ENCODE results near the gene SNN. TPM values are rescaled to one million over a fixed set of nuclear protein-coding genes. Genes with fewer than 3 reads are reported as not detected.

SNN gene
- total RNA-seq, 2 donors from 2014 or later, result 3.3 to 4.9 TPM

- Mint-ChIP-seq H3K4me3 (no peak overlapping the region), H3K9me3 (no peaks in the 10 kb centered on the region), H3K36me3 (ENCODE audit: low read depth) (peaks cover 83% of the 10 kb centered on the region), H3K4me1 (peaks cover 19% of the 10 kb centered on the region), H3K27me3 (no peaks in the 10 kb centered on the region), H3K27ac (no peak overlapping the region)
- ATAC-seq (replicated peaks), result no peak
Observed at GRCh38 chr16:11706180-11706742, 38.0 kb downstream of the SNN start.

- peaks cover 19% of the 10 kb centered on the region for H3K4me1 Mint-ChIP-seq
- H3K9me3 Mint-ChIP-seq, result no peaks in the 10 kb centered on the region
- H3K27me3 Mint-ChIP-seq, result no peaks in the 10 kb centered on the region
- H3K27ac Mint-ChIP-seq, result no peak overlapping the region
- H3K4me3 Mint-ChIP-seq, result no peak overlapping the region
- peaks cover 88% of the 10 kb centered on the region for H3K36me3 Mint-ChIP-seq (ENCODE audit: low read depth)
- no peak for ATAC-seq (replicated peaks)
Observed at GRCh38 chr16:11707679-11708197, 39.5 kb downstream of the SNN start.

GRCh38 chr16:11708421-11708820 is 40.2 kb downstream of the SNN start:
- peaks cover 14% of the 10 kb centered on the region for H3K4me1 Mint-ChIP-seq
- H3K27me3 Mint-ChIP-seq, result no peaks in the 10 kb centered on the region
- no peak overlapping the region for H3K27ac Mint-ChIP-seq
- ATAC-seq (replicated peaks), result no peak
- peaks cover 88% of the 10 kb centered on the region for H3K36me3 Mint-ChIP-seq (ENCODE audit: low read depth)
- no peaks in the 10 kb centered on the region for H3K9me3 Mint-ChIP-seq
- H3K4me3 Mint-ChIP-seq, result no peak overlapping the region

GRCh38 chr16:11711662-11712061 is 43.4 kb downstream of the SNN start:
- peaks cover 6% of the 10 kb centered on the region for H3K4me1 Mint-ChIP-seq
- H3K9me3 Mint-ChIP-seq, result no peaks in the 10 kb centered on the region
- no peak overlapping the region for H3K27ac Mint-ChIP-seq
- ATAC-seq (replicated peaks), result no peak
- H3K27me3 Mint-ChIP-seq, result no peaks in the 10 kb centered on the region
- H3K4me3 Mint-ChIP-seq, result no peak overlapping the region
- H3K36me3 Mint-ChIP-seq (ENCODE audit: low read depth), result peaks cover 90% of the 10 kb centered on the region

GRCh38 chr16:11712122-11712521 is 43.9 kb downstream of the SNN start:
- Mint-ChIP-seq H3K27me3 (no peaks in the 10 kb centered on the region), H3K9me3 (no peaks in the 10 kb centered on the region), H3K36me3 (ENCODE audit: low read depth) (peaks cover 94% of the 10 kb centered on the region), H3K27ac (no peak overlapping the region), H3K4me3 (no peak overlapping the region), H3K4me1 (peaks cover 9% of the 10 kb centered on the region)
- no peak for ATAC-seq (replicated peaks)

GRCh38 chr16:11715246-11715947 is 47.1 kb downstream of the SNN start:
- Mint-ChIP-seq H3K27me3 (no peaks in the 10 kb centered on the region), H3K4me1 (peaks cover 9% of the 10 kb centered on the region), H3K4me3 (no peak overlapping the region), H3K27ac (no peak overlapping the region), H3K9me3 (no peaks in the 10 kb centered on the region), H3K36me3 (ENCODE audit: low read depth) (peaks cover 99% of the 10 kb centered on the region)
- ATAC-seq (replicated peaks), result no peak

GRCh38 chr16:11716336-11716735 is 48.1 kb downstream of the SNN start:
- Mint-ChIP-seq H3K4me1 (peaks cover 9% of the 10 kb centered on the region), H3K27ac (peak overlapping the region; percentile 64), H3K9me3 (no peaks in the 10 kb centered on the region), H3K4me3 (no peak overlapping the region), H3K27me3 (no peaks in the 10 kb centered on the region), H3K36me3 (ENCODE audit: low read depth) (peaks cover 99% of the 10 kb centered on the region)
- ATAC-seq (replicated peaks), result no peak

GRCh38 chr16:11717811-11718210 is 49.6 kb downstream of the SNN start:
- no peaks in the 10 kb centered on the region for H3K9me3 Mint-ChIP-seq
- peaks cover 9% of the 10 kb centered on the region for H3K4me1 Mint-ChIP-seq
- no peak for ATAC-seq (replicated peaks)
- no peak overlapping the region for H3K4me3 Mint-ChIP-seq
- H3K27me3 Mint-ChIP-seq, result no peaks in the 10 kb centered on the region
- H3K27ac Mint-ChIP-seq, result peak overlapping the region; percentile 54
- peaks cover 99% of the 10 kb centered on the region for H3K36me3 Mint-ChIP-seq (ENCODE audit: low read depth)

- H3K9me3 Mint-ChIP-seq, result no peaks in the 10 kb centered on the region
- H3K36me3 Mint-ChIP-seq (ENCODE audit: low read depth), result peaks cover 99% of the 10 kb centered on the region
- H3K4me1 Mint-ChIP-seq, result peaks cover 9% of the 10 kb centered on the region
- no peak overlapping the region for H3K4me3 Mint-ChIP-seq
- ATAC-seq (replicated peaks), result no peak
- H3K27me3 Mint-ChIP-seq, result no peaks in the 10 kb centered on the region
- no peak overlapping the region for H3K27ac Mint-ChIP-seq
Observed at GRCh38 chr16:11719171-11719570, 50.9 kb downstream of the SNN start.

- no peak for ATAC-seq (replicated peaks)
- H3K36me3 Mint-ChIP-seq (ENCODE audit: low read depth), result peaks cover 99% of the 10 kb centered on the region
- H3K27me3 Mint-ChIP-seq, result no peaks in the 10 kb centered on the region
- H3K27ac Mint-ChIP-seq, result no peak overlapping the region
- H3K9me3 Mint-ChIP-seq, result no peaks in the 10 kb centered on the region
- no peak overlapping the region for H3K4me3 Mint-ChIP-seq
- peaks cover 5% of the 10 kb centered on the region for H3K4me1 Mint-ChIP-seq
Observed at GRCh38 chr16:11719762-11720161, 51.5 kb downstream of the SNN start.

GRCh38 chr16:11721781-11722467 is 53.7 kb downstream of the SNN start:
- Mint-ChIP-seq H3K27ac (peak overlapping the region; percentile 21), H3K27me3 (no peaks in the 10 kb centered on the region), H3K4me3 (no peak overlapping the region), H3K36me3 (ENCODE audit: low read depth) (peaks cover 99% of the 10 kb centered on the region), H3K4me1 (no peaks in the 10 kb centered on the region), H3K9me3 (no peaks in the 10 kb centered on the region)
- ATAC-seq (replicated peaks), result no peak

GRCh38 chr16:11722468-11722808 is 54.2 kb downstream of the SNN start:
- H3K9me3 Mint-ChIP-seq, result no peaks in the 10 kb centered on the region
- no peak for ATAC-seq (replicated peaks)
- peak overlapping the region; percentile 21 for H3K27ac Mint-ChIP-seq
- peaks cover 99% of the 10 kb centered on the region for H3K36me3 Mint-ChIP-seq (ENCODE audit: low read depth)
- H3K4me1 Mint-ChIP-seq, result no peaks in the 10 kb centered on the region
- H3K4me3 Mint-ChIP-seq, result no peak overlapping the region
- no peaks in the 10 kb centered on the region for H3K27me3 Mint-ChIP-seq

GRCh38 chr16:11725457-11725856 is 57.2 kb downstream of the SNN start:
- Mint-ChIP-seq H3K27me3 (no peaks in the 10 kb centered on the region), H3K36me3 (ENCODE audit: low read depth) (peaks cover 100% of the 10 kb centered on the region), H3K4me3 (no peak overlapping the region), H3K27ac (peak overlapping the region; percentile 25), H3K9me3 (no peaks in the 10 kb centered on the region), H3K4me1 (peaks cover 12% of the 10 kb centered on the region)
- ATAC-seq (replicated peaks), result no peak

GRCh38 chr16:11726008-11726407 is 57.8 kb downstream of the SNN start:
- Mint-ChIP-seq H3K27ac (no peak overlapping the region), H3K4me3 (no peak overlapping the region), H3K4me1 (peaks cover 12% of the 10 kb centered on the region), H3K27me3 (no peaks in the 10 kb centered on the region), H3K9me3 (no peaks in the 10 kb centered on the region), H3K36me3 (ENCODE audit: low read depth) (peaks cover 100% of the 10 kb centered on the region)
- ATAC-seq (replicated peaks), result no peak

Data from activated T-helper 17 cell treated with anti-CD3 and anti-CD28 coated beads, Interleukin-2, amount 50 U/mL, for 72 hours (primary cell).